HG02852 (cell line): Measurements from ENCODE around the gene STX5.
"Not testable (repeated sequence)": the region's sequence is repeated elsewhere in the genome, so short reads cannot be mapped to it uniquely, and the experiment has no call there.

Source experiments
- ATAC-seq: cut with Tn5 transposase; IDR thresholded peaks from one replicate; pipeline ENCODE4 v1.9.1; 2021; ENCODE audit warnings: mild to moderate bottlenecking, moderate library complexity; ENCODE audit not compliant: unreplicated experiment

STX5 gene

DNA sequence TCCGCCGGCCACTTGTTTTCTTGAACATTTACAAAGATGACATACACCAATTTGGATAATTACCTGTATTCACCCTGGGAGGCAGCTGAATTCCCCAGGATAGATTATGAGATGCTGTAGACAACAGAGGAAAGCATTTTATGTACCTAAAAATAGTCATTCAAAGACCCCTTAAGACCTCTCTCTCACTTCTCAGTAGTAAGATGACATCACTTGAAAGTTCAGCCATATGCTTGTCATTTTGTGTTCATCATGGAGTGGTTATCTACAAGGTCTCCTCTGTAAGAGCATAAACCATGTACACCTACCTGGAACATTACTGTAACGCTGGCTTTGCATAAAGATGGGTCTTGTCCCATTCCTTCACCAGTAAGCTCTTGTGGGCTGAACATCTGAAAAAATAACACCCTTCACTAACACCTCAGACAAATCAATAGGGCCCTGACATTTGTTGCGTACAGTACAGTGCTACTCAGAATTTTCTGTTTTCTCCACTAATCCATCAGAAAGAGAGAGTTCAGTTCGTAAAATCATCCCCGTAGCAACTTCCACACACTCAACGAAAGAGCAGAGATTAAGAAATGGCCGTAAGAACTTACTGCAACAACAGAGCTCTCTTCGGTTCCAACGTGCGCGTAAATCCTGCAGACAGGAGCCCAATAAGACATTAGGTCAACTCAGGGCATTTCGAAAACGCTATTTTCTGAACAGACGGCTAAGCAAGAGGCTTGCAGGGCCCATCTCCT, 23.1 kb upstream of the STX5 start:
- no peak for ATAC-seq

DNA sequence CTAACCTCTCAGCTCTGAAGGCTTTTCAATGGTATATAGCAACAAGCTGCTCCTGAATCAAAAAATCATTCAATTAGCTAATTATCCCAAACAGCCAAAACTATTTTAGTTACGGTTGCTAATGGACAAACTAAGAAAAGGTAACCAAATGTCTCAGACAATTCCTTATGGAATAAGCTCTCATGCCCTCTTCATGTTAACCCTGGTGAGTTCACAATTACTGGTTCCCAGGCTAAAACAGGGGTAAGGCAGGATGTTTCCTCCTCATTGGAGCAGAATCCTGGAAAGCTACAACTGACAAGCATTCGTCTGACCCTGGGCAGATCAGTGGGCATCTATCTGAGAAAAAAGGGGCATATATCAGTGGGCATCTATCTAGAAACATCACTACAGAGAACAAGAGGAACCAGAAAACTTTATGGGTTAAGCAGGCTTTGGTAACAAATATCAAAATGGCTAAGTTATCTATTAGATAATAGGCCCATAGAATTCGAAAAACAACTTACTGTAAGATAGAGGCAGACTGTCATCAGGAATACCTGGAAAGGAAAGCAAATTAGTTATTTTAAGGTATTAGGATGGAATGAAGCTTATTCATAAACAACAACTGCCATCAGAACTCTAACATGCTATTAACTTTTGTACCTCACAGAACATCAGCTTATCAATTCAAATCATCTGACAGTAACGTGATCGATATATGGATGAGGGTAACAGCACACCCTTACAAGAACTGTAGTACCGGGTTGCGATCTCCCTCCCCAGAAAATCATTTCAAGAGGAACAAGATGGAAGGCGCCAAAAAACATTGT, 22.4 kb upstream of the STX5 start:
- no peak for ATAC-seq

DNA sequence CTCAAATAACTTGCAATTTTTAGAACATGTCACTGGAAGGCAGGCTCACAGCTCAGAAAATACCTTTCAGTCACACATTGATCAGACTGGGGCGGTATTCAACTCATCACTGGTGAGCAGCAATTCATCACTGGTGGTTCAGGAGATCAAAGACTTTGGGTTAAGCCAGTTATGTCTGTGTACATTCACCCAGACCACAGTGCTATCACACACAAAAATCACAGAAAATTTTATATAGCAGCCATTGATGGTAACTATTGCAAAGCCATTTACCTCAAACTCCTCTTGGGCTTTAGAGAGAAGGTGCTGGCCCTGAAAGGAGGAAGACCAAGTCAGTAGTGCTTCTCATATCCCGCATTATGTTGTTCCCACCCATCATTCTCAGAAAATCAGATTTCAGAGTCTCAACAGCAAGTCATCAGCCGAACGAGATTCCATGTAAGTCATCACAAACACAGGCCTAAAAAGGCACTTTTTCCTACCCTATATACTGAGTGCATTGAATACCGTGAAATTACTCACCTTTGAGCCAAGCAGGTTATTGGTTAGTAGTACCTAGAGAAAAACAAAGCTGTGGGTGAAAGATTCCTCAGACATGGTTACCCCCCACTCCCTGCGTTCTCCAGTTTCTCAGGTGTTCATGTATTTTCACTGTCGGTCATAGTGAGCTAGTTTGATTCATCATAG, 21.6 kb upstream of the STX5 start:
- ATAC-seq: no peak

DNA sequence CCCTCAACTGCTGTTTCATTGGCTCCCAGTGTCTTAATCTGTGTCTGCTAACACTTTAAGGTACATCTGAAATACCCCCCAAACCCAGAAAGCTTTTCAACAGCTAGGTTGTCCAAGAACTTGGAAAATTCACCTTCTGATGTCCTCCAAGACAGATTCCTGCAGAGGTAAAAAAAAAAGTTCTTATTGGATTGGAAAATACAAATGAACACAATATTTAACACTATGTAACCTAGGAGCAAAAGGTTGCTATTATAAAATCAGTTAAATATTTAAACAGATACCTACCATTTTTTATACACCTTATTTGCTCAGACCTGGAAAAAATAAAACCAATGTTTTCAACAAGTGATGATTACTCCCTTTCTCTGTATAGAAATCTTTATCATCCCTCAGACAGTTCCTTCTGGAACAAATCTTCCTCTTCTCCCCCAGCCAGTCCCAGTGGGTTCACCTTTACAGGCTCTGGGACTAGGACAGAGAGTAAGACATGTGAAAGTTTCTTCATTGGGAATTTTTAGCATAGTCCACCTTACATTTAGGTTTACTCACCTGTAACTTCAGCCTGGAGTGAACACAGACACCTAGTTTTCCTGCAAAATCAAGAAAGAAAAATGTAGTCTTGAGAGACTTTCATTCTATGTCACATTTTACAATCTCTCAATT, 20.8 kb upstream of the STX5 start:
- ATAC-seq: no peak

DNA sequence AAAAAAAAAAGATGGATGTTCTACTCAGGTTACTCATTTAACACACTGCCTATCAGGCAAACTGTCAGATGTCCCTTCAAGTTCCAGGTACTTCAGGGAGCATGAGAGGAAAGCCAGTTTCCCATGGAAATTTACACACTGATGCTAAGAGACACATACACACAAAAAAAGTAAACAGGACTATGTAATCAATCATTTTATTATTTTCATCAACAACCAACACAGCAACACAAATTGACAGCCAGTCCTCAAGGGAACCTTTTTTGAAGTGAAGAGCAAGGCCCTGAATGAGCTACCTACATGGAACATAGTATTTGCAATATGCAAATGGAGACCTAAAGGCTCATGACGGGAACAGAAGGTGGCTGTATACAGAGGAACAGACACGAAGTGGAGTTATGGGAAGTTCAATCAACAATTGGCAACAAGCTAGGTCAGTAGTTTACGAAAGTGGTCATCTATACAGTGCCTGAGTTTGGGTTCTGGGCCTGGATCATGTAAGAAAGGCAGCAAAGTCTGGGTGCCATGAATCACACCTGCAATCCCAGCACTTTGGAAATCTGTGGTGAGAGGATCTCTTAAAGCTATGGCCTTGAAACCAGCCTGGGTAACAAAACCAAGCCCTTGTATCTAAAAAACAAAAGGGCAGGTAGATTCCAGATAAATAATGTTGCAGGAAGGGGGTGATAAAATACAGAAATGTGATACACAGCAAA, 20.1 kb upstream of the STX5 start:
- no peak for ATAC-seq

DNA sequence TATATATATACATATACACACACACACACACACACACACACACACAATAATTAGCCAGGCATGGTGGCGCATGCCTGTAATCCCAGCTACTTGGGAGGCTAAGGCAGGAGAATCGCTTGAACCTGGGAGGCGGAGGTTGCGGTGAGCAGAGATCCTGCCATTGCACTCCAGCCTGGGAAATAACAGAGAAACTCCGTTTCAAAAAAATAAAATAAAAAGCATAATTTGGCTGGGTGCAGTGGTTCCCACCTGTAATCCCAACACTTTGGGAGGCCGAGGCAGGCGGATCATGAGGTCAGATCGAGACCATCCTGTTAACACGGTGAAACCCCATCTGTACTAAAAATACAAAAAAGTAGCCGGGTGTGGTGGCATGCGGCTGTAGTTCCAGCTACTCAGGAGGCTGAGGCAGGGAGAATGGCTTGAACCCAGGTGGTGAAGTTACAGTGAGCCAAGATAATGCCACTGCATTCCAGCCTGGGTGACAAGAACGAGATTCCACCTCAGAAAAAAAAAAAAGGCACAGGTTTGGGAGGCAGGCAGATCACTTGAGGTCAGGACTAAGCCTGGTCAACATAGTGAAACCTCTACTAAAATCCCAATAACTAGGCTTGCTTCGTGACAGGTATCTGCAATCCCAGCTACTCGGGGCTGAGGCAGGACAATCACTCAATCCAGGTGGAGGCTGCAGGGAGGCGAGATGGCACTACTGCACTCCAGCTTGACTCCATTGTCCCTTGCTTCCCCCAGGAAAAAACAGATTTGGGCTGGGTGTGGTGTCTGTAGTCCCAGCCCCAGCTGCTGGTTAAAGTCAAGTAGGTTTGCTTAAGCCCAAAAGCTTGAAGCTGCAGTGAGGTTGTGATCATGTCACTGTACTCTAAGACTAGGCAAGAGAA, 19.3 kb upstream of the STX5 start:
- no peak for ATAC-seq

DNA sequence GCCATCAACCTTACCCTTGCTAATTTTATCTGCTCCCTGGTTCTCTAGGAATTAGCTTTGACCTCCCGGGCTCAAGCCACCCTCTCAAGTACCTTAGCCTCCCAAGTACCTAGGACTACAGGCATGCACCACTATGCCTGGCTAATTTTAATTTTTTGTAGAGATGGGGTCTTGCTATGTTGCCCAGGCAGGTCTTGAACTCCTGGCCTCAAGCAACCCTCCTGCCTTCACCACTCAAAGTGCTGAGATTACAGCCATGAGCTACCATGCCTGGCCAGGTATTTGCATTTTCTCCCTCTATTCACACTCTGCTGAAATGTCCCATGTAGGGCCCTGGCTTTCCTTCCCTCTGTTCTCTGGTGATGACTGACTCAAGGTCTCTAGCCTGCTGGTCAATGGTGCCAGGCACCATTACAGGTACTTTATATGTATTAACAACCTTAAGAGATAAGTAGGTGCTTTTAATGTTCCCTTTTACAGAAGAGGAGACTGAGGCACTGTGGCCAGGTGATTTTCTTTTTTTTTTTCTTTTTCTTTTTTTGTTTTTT, 16.0 kb upstream of the STX5 start:
- ATAC-seq: no peak

DNA sequence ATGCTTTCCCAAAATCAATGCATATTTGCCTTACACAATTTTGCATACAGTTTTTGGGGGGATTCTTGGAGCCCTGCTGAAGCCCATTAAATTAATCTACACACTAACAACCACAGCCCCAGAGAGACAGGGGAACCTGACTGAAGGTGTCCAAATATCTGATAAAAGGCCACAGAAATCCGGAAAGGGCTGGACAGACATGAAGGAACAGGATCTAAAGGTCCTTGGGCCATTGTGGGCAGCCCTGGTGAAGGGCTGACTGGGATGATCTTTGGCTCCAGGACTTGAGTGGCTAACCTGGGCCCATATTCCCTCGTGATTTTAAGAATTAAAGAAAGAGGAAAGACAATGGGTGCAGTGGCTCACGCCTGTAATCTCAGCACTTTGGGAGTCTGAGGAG, 14.3 kb upstream of the STX5 start:
- no peak for ATAC-seq

DNA sequence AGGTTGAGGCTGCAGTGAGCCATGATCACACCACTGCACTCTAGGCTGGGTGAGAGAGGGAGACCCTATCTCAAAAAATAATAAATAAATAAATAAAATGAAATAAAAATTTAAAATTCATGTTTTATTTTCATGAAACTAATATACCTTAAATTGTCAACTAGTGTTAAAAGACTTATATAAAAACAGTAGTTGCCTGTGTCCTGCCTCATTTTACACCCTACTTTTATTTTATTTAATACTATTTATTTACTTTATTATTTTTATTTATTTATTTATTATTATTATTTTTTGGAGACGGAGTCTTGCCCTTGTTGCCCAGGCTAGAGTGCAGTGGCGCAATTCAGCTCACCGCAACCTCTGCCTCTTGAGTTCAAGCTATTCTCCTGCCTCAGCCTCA, 12.3 kb upstream of the STX5 start:
- ATAC-seq: no peak

DNA sequence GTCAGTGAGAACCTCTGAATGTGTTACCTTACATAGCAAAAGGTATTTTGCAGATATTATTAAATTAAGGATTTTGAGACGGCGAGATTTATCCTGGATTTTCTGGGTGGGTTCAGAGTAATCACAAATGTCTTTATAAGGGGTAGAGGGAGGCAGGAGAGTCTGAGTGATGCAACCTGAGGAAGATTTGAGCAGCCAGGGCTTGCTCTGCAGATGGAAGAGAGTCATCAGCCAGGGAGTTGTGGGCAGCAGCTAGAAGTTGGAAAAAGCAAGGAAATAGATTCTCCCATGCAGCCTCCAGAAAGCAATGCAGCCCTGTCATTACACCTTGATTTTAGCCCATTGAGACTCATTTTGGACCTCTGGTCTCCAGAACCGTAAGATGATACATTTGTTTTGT, 11.6 kb upstream of the STX5 start:
- ATAC-seq: no peak

DNA sequence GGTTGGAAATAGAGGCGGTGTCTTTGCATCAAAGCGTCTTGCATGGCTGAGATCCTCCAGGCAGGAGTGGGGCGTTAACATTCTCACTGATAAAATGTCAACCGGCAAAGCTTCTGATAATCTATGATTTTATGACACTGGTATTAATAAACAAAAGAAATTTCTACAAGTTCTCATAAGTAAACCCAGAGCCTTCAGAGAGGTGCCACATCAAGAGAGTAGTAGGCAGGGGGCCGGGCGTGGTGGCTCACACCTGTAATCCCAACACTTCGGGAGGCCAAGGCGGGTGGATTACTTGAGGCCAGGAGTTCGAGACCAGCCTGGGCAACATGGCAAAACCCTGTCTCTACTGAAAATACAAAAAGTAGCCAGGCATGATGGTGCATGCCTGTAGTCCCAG, 11.0 kb upstream of the STX5 start:
- not testable (repeated sequence) for ATAC-seq

DNA sequence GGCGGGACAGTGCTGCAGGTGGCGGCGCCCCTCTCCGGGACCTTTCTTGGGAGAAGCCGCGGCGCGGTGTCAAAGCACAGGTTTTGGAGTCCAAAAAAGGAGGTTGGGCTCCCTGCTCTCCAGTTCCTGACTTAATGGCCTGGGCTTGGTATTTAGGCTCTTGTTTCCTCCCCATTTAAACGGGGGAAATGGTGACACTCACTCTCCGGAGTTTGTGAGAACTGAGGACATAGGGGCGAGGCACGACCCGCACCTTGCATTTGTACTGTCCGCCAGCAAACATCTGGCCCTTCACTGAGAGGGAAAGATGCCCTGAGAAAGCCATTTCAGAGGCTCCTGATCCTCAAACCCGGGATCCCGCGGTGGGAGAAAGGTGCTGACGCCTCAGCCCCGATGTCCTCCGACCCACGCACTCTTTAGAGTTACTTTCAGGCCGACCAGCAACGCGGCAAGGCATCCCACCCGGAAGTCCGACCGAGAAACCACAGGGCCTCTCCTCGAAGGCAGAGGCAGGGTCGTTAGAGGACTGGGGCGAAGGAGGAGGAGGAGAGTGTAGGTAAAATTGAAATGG, 10.4 kb upstream of the STX5 start:
- ATAC-seq: no peak

DNA sequence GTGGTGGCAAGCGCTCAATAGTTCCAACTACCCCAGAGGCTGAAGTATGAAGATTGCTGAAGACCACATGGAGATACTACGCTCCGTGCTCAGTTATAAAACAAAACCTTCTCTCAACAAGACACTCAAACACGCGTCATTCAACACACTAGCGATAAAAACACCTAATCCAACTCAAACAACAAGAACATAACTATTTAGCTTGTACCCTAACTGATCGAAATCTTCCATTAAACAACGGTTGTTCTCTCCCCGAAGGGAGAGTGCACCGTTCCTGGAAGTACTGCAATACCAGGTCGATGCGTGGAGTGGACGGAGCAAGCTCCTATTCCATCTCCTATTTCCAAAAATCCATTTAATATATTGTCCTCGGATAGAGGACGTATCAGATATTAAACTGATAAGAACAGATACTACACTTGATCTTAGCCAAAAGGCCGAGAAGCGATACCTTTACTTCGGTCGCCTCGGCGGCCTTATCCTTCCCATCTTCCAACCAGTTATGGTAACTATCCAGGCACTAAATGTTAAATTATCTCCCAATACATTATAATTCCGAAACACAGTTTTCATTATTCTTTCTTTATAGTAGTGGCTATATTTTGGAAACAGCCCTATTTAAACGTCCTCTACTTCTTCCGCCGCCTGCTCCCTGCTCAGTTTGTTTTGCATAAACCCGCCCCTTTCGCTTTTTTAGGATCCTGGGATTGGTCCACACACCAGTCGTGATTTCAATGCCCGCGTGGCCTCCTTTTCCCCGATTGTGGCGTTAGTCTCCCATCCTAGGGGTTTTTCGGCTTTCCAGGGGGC, 9.7 kb upstream of the STX5 start:
- ATAC-seq: peak; percentile 63

DNA sequence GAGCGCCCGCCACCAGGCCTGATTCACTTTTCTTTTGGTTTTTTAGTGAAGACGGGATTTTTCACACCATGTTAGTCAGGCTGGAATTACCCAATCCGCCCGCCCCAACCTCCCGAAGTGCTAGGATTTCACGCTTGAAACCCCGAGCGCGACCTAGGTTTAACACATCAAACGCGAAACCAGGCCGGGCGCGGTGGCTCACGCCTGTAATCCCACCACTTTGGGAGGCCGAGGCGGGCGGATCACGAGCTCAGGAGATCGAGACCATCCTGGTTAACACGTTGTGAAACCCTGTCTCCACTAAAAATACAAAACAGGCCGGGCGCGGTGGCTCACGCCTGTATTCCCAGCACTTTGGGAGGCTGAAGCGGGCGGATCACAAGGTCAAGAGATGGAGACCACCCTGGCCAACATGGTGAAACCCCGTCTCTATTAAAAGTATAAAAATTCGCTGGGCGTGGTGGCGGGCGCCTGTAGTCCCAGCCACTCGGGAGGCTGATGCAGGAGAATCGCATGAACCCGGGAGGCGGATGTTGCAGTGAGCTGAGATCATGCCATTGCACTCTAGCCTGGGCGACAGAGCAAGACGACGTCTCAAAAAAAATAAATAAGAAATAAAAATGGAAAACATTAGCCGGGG, 9.0 kb upstream of the STX5 start:
- peak; percentile 7 for ATAC-seq

DNA sequence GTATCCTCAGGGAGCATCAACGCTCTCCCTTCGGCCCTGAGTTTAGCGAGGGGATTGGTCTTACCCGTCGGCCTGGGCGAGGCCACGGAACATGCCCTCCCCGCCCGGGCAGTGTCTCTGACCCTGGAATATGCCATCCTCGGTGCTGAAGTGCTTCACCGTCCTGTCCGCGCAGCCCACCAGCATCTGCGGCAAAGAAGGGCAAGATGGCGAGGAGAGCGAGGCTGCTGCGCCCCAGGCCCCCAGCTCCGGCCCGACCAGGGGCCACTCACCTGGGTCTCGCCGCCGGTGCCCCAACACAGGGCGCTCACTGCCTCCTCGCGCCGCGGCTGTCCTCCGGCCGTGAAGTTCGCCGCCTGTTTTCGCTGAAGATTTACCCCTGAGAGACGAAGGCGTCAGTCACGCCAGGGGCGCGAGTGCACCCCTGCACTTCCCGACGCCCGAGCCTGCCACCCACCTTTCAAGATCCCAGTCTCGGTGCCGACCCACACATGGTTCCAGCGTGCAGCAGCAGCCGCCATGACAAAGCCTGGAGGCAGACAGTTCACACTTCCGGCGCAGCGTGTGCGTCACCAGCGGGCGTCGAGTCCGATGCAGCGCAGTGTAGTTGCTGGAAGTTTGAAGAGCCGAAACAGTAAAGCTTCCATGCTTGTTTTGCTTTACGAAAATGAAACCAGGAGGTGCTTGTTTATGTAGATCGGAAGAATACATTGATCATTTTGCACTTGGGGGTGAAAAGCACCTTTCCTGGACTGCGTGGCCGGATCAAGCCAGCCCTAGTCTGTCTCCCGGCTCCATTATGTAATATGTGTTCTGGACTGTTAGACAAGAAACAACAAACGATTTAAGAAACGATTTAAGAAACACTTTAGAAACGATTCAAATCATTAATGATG, 7.4 kb upstream of the STX5 start, which contains the start of gene WDR74:
TSS of gene WDR74 (minus strand) at position 541 of the 896 bp plus-strand sequence. CDS start at position 521, 20 bp downstream.
- ATAC-seq: peak; percentile 39

DNA sequence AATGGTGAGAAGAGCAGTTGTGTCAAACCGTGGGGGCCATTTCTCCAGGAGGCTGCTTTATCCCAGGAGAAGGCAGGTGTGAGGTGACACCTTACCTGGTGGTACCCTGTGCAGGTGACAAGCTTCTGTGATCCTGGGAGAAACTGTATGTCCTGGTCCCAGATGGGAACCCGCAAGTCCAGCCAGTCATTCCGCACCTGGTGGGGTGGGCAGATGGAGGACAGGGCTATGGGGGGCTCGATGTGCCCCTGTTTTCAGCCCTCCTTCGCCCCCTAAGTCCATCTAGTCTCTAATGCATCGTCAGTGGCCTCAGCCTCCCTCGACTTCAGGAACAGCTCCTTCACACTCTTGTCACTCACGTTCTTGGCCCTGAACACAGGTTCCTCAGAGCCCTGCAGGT, 3.5 kb upstream of the STX5 start:
- ATAC-seq: no peak
